GM23248 (cell line): Measurements from ENCODE around the gene TMEM94.

Experiments used
- EZH2 ChIP-seq: fragments of 200-600 bp; sonication (generic); IDR thresholded peaks from 2 replicates; pipeline ENCODE4 v1.6.1; 2018; ENCODE audit warnings: antibody characterized with exemption, mild to moderate bottlenecking; ENCODE audit not compliant: insufficient read depth, poor library complexity, severe bottlenecking
- EZH2phosphoT487 ChIP-seq: fragments of 200-600 bp; sonication (generic); IDR thresholded peaks from 2 replicates; pipeline ENCODE4 v1.6.1; 2018; ENCODE audit warnings: antibody characterized with exemption, moderate library complexity, mild to moderate bottlenecking, low read depth; ENCODE audit not compliant: insufficient read depth

DNA sequence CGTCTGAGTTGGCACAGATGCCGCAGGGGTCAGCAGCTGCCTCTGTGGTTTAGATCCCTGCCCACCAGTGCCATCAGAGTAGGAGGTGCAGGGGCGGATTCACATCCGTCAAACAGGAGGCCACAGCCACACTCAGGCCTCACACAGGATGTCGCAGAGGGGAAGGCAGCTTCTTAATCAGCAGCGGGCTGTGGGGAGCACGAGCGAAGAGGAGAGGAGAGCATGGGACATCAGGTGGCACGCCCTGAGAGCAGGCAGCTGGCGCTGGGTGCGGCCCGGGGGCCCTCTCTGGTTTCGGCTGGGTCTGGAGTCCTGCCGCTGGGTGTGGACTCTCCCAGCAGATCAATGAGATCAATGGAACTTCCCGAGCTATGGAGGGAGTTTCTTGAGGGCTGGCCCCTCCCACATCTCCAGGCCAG lies 78.7 kb downstream of the TMEM94 start:
- TF ChIP-seq EZH2phosphoT487, result no peak
- TF ChIP-seq EZH2, result no peak
